ENCODE data around the gene DHRS3. TPM values are rescaled to one million over a fixed set of nuclear protein-coding genes. Genes with fewer than 3 reads are reported as not detected.

The DHRS3 gene
- total RNA-seq, 1 experiment from 2014 or later, result 59.4 TPM

DNA sequence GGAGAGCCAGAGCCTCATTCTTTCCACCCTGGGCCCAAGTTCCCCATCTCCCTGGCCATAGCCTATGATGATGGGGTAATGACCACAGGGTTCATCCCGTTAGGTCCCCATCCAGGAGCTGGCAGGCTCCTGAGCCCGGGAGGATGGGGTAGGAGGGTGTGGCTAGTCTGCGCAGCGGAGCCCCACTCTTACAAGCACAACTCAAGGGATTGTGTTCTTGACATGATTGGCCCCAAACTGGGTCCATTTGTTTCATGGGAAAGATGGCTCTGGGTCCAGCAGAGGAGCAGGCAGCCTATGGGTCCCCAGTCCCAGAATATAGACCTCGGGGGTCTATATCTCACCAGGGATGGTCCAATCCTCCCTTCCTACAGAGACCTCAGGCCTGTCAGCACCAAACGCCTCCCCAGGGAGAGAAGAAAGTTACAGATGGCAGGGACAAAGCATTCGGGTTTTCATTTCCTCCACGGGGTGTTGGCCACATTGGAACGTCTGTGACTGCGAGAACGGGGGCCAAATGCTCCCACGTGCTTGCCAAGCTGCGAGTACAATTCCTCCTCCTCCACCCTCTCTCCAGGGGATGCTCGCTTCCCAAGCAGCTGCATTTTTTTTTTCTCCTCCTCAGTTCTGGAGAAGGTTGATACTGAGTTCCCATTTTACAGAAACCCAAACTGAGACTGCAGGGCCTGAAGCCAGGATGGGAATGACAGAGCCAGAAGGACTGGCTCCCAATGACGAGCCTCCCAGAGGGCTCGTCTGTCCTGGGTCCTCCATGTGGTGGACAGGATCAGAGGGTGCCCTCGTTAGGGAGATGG lies 71.0 kb downstream of the DHRS3 start:
- no peaks in the 10 kb centered on the region for H3K9me3 ChIP-seq
- intact Hi-C loops (cut with micrococcal nuclease; ENCODE audit: unreplicated experiment), result no loop called here
- ChIA-PET POLR2A (no interaction called here), CTCF (no interaction called here)
- H3K27me3 Mint-ChIP-seq (ENCODE audit: insufficient read depth, unreplicated experiment), result no peaks in the 10 kb centered on the region
- no peaks in the 10 kb centered on the region for H3K36me3 Mint-ChIP-seq (ENCODE audit: insufficient read depth, unreplicated experiment)
- H3K36me3 ChIP-seq (ENCODE audit: control insufficient read depth, insufficient read depth, low read length), result no peaks in the 10 kb centered on the region
- no peak for DNase-seq
- H3K9me3 Mint-ChIP-seq (ENCODE audit: unreplicated experiment), result no peaks in the 10 kb centered on the region
- peaks cover 14% of the 10 kb centered on the region for H3K4me1 ChIP-seq
- TF ChIP-seq, protein P1, sequence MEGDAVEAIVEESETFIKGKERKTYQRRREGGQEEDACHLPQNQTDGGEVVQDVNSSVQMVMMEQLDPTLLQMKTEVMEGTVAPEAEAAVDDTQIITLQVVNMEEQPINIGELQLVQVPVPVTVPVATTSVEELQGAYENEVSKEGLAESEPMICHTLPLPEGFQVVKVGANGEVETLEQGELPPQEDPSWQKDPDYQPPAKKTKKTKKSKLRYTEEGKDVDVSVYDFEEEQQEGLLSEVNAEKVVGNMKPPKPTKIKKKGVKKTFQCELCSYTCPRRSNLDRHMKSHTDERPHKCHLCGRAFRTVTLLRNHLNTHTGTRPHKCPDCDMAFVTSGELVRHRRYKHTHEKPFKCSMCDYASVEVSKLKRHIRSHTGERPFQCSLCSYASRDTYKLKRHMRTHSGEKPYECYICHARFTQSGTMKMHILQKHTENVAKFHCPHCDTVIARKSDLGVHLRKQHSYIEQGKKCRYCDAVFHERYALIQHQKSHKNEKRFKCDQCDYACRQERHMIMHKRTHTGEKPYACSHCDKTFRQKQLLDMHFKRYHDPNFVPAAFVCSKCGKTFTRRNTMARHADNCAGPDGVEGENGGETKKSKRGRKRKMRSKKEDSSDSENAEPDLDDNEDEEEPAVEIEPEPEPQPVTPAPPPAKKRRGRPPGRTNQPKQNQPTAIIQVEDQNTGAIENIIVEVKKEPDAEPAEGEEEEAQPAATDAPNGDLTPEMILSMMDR (IDR thresholded peaks at IDR 0.05; ENCODE audit: insufficient read depth in 1 of 2, low read depth in 1 of 2, low read length in 1 of 2, severe bottlenecking in 1 of 2, unreplicated experiment in 1 of 2), result no peak
- no peaks in the 10 kb centered on the region for H3K27me3 ChIP-seq (replicated peaks; ENCODE audit: control insufficient read depth, insufficient read depth, low read length)
- H3K4me1 Mint-ChIP-seq (ENCODE audit: low read depth, unreplicated experiment), result peaks cover 7% of the 10 kb centered on the region
- no peak overlapping the region for H3K4me3 ChIP-seq (ENCODE audit: low read depth, low read length)
- H3K4me3 Mint-ChIP-seq (ENCODE audit: unreplicated experiment), result no peak overlapping the region
- BruUV-seq (replicated peaks), result no TSS peak
- H3K27ac Mint-ChIP-seq (ENCODE audit: unreplicated experiment), result no peak overlapping the region

DNA sequence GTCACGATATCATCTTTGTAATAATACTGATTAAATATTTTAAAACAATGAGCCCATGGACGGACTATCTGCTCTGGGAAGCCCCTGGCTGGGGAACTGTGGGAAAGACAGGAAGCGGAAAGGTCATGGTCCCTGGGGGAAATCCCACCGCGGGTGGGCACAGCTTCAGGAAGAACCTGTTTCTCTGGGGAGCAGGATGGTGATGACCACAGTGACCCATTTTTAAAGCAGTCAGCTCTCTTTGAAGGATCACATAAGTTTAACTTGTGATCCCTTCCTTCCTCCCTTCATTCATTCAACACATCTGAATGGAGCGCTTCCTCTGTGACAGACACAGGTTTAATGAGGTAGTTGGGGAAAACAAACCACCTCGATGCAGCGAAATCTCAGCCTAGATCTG lies 73.0 kb downstream of the DHRS3 start:
- DNase-seq, result no peak
- no peaks in the 10 kb centered on the region for H3K9me3 Mint-ChIP-seq (ENCODE audit: unreplicated experiment)
- ChIA-PET POLR2A (no interaction called here), CTCF (no interaction called here)
- H3K27me3 ChIP-seq (replicated peaks; ENCODE audit: control insufficient read depth, insufficient read depth, low read length), result no peaks in the 10 kb centered on the region
- H3K27me3 Mint-ChIP-seq (ENCODE audit: insufficient read depth, unreplicated experiment), result no peaks in the 10 kb centered on the region
- H3K27ac Mint-ChIP-seq (ENCODE audit: unreplicated experiment), result no peak overlapping the region
- no peaks in the 10 kb centered on the region for H3K36me3 Mint-ChIP-seq (ENCODE audit: insufficient read depth, unreplicated experiment)
- H3K4me1 Mint-ChIP-seq (ENCODE audit: low read depth, unreplicated experiment), result peaks cover 7% of the 10 kb centered on the region
- peaks cover 10% of the 10 kb centered on the region for H3K4me1 ChIP-seq
- intact Hi-C loops (cut with micrococcal nuclease; ENCODE audit: unreplicated experiment), result no loop called here
- TF ChIP-seq, protein P1 (IDR thresholded peaks at IDR 0.05; ENCODE audit: insufficient read depth in 1 of 2, low read depth in 1 of 2, low read length in 1 of 2, severe bottlenecking in 1 of 2, unreplicated experiment in 1 of 2), result no peak
- no TSS peak for BruUV-seq (replicated peaks)
- no peak overlapping the region for H3K4me3 Mint-ChIP-seq (ENCODE audit: unreplicated experiment)
- no peak overlapping the region for H3K4me3 ChIP-seq (ENCODE audit: low read depth, low read length)
- H3K9me3 ChIP-seq, result no peaks in the 10 kb centered on the region
- no peaks in the 10 kb centered on the region for H3K36me3 ChIP-seq (ENCODE audit: control insufficient read depth, insufficient read depth, low read length)

DNA sequence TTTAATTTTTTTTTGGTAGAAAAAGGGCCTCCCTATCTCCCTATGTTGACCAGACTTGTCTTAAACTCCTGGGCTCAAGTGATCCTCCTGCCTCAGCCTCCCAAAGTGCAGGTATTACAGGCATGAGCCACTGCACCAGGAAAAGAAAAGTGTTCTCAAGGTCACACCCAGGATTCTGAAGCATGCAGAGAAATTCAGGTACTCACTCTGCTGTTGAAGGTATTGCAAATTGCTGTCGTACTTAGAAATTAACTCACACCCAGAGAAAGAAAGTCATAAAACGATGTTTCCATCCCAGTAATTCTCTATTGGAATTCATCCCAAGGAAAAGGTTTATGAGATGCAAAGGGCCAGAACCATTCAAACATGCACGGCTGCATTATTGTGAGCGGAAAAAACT lies 73.7 kb downstream of the DHRS3 start:
- TF ChIP-seq, protein P1 (IDR thresholded peaks at IDR 0.05; ENCODE audit: insufficient read depth in 1 of 2, low read depth in 1 of 2, low read length in 1 of 2, severe bottlenecking in 1 of 2, unreplicated experiment in 1 of 2), result no peak
- Histone ChIP-seq H3K4me3 (ENCODE audit: low read depth, low read length) (no peak overlapping the region), H3K36me3 (ENCODE audit: control insufficient read depth, insufficient read depth, low read length) (no peaks in the 10 kb centered on the region), H3K9me3 (no peaks in the 10 kb centered on the region), H3K4me1 (peaks cover 4% of the 10 kb centered on the region), H3K27me3 (replicated peaks; ENCODE audit: control insufficient read depth, insufficient read depth, low read length) (no peaks in the 10 kb centered on the region)
- Mint-ChIP-seq H3K4me3 (ENCODE audit: unreplicated experiment) (no peak overlapping the region), H3K4me1 (ENCODE audit: low read depth, unreplicated experiment) (peaks cover under 1% of the 10 kb centered on the region), H3K27me3 (ENCODE audit: insufficient read depth, unreplicated experiment) (no peaks in the 10 kb centered on the region), H3K36me3 (ENCODE audit: insufficient read depth, unreplicated experiment) (no peaks in the 10 kb centered on the region), H3K27ac (ENCODE audit: unreplicated experiment) (no peak overlapping the region), H3K9me3 (ENCODE audit: unreplicated experiment) (no peaks in the 10 kb centered on the region)
- intact Hi-C loops (cut with micrococcal nuclease; ENCODE audit: unreplicated experiment), result no loop called here
- BruUV-seq (replicated peaks), result no TSS peak
- CTCF ChIA-PET, result no interaction called here
- DNase-seq, result no peak
- POLR2A ChIA-PET, result no interaction called here

All from Caco-2 (cell line).